HT-29 (cell line): Measurements from ENCODE around the gene PTPRN2. TPM values are rescaled to one million over a fixed set of nuclear protein-coding genes. Genes with fewer than 3 reads are reported as not detected.
"Not testable (repeated sequence)": the region's sequence is repeated elsewhere in the genome, so short reads cannot be mapped to it uniquely, and the experiment has no call there.

ENCODE experiments used
- DNase-seq: peaks from one replicate; pipeline ENCODE4 v3.0.0-alpha.2; 2015; ENCODE audit warnings: low spot score
- total RNA-seq: library from RNA; depleted of rRNA; stranded (reverse); fragments of >200 nt; shearing (Covaris generic); gene quantifications from 2 replicates; pipeline ENCODE4 v1.2.3, GENCODE V29; 2014

PTPRN2 gene
- total RNA-seq, 1 experiment from 2014 or later = 1.7 TPM

DNA sequence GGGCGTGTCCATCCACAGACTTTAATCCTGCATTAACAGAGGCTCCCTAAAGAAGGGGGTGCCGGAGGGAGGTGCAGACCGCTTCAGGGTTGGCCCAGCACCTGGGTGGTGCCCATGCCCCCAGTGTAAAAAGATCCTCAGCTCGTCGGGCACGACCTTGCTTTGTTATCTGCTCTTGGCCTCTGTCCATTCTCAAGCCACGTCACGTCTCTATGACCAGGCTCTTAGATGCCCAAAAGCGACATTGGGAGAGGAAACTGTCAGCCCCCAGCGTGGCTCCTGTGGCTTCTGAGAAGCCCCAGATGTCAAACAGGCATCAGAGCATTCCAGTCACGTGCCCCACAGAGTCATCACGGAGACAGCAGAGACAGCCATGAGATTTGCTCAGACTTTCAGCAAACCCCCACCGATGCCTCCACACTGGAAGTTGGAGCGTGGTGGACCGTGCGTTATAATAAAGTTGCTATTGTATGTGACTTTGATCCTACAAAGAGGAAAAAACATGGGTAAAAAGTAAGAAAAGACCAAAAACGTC lies 55.5 kb downstream of the PTPRN2 start:
- DNase-seq = no peak

DNA sequence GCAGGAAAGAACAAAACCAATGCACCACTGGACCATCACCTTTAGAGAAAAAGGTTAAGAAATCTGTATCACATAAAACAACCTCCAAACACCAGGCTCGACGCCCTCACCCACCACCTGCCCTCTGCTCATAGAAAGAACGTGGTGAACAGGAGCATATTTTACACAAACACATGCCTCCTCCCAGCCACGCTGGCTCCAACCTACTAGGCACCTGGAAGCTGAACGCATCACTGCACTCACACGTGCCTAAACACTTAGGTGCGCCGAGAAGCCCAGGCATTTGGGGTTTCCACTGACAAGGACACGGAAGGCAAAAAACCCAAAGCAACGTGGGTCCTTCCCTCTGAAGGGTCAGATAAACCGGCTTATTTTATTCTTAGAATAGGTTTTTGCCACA lies 56.0 kb downstream of the PTPRN2 start:
- no peak for DNase-seq

DNA sequence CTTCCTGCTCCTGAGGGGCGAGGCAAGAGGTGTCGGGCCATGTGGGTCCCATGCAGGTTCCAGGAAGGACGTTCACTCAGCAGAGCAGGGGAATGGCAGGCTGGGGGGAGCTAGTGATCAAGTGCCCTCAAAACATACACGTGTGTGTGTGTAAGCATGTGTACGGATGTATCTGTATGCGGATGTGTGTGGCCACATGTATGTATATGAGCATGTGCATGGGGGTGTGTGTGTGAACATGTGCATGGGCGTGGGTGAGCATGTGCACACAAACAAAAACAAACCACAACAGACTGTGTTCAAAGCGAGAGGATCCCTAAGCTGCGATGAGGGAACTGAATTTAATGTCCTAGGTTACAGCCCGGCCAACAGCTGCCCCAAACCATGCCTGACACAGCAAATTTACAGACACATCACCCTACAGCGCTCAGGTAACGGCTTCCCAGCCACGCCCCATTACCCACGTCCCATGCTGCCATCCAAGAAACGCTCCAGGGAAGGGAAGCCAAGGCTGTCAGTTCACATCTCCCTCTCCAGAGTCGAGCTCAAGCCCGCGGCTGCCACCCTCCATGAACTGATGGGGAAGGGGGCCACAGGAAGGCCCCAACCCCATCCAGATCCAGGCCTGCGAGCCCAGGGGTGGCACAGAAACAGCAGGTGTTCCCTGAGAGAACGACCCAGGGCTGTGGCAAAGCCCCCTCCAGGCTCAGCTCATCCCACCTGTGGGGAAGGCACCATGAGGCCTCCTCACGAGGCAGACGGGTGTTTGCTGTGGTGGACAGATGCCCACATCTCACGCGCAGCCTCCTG lies 56.6 kb downstream of the PTPRN2 start:
- DNase-seq = no peak

DNA sequence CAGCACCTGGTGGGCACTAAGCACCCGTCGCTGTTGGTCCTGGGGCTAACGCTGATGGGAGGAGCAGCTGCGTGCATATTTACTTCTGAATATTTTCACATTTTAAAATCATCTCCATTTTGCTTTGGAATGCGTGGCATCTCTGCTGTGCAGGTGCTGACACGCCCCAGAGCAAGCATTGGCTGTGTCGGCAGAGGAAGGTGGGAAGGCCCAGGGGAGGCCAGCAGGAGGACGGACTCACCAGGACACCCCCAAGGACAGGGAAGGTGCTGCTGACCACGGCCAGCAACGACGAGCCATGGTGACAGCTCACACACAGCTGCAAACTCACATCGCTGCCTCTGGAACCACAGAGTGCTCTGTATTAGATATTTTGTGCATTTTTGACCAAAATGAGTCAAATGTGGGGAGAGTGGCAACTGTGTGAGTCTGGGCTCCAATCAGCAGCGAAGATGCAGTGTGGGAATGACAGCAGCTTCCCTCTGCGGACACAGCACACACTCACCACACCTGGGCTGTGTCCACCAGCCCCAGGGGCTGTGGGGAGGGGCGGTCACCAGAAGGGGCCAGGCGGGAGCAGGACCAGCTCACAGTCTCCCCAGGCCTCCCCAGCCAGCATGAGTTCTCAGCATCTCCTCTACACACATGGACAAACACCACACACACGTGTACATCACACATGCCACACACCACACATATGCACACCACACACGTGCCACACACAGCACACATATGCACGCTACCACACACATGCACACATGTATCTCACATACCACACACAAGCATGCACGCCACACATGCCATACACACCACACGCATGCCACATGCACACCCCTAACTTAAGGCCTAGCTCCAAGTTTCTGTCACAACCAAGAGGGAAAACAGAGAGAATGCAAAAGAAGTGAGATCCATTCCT lies 58.2 kb downstream of the PTPRN2 start:
- DNase-seq = no peak

DNA sequence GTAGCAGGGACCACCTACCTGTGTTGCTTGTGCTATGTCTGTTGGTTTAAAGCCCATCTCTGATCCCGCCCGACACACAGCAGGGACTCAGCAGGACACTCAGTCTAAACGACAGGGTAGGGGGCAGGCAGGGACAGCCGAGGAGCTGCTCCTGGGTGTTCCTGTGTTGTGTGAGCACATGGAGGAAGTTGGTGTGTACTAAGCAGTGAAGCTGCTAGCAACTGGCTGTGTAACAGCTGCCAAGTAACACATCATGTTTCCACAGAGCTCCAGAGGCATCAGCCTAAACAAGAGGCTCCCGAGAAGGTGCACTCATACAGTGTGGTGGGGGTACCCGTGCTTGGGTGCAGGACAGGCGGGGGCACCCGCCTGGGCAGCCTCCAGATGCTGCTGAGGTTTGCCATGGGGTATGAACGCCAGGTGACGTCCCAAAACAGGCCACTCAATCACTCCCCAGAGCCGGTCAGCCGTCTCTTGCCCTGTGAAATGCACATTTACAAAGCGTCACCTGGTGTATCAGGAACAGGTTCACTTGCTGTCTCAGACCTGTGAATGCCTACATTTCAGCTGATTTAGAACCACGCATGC lies 59.6 kb downstream of the PTPRN2 start:
- DNase-seq = no peak

DNA sequence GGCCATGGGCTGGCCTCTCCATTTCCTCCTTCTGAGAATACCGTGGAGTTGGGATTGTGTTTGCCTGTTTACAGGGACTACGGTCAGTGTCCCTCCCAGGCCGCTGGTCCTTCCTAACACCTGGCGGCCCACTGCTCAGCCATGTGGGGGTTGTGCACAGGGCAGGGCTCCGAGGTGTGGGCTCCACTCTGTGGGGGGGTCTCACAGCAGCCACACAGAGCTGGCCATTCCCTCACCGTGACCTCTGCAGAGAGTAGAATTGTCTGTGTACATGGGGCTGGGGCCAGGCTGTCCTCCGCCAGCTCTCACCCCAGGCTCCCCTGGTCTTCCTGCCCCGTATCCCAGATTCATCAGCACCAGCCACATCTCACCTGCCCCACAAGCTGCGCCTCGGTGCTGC lies 60.1 kb downstream of the PTPRN2 start:
- DNase-seq = no peak

DNA sequence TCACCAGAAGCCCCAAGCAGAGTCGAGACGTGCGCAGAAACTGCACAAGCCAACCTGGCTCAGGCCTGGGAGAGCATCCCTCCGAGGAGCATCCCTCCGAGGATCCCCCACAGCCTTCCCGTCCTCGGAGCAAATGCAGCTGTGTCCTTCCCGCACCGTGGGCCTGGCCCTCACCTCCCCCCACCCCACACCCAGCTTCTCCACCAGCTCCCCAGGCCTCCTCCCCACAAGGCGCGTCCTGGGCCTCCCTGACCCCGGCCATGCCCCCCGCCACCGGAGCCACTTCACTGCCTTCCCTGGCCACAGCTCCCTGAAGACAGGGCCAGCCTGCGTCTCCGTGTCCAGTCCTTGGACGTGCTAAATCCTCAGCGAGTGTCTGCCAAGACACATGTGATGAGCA lies 60.6 kb downstream of the PTPRN2 start:
- no peak for DNase-seq

DNA sequence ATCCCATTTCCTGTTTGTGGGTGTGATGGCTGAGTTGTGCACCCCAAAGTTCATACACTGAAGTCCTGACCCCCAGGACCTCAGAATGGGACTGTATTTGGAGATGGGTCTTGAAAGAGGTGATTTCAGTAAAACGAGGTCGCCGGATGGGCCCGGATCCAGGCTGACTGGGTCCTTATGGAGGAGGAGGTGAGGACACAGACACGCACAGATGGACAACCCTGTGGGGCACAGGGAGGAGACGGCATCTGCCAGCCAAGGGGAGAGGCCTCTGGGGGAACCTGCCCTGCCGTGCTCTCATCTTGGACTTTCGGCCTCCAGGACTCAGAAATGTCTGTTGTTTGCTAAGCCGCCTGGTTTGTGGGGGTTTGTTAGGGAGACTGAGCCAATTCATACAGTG lies 61.1 kb downstream of the PTPRN2 start:
- no peak for DNase-seq

DNA sequence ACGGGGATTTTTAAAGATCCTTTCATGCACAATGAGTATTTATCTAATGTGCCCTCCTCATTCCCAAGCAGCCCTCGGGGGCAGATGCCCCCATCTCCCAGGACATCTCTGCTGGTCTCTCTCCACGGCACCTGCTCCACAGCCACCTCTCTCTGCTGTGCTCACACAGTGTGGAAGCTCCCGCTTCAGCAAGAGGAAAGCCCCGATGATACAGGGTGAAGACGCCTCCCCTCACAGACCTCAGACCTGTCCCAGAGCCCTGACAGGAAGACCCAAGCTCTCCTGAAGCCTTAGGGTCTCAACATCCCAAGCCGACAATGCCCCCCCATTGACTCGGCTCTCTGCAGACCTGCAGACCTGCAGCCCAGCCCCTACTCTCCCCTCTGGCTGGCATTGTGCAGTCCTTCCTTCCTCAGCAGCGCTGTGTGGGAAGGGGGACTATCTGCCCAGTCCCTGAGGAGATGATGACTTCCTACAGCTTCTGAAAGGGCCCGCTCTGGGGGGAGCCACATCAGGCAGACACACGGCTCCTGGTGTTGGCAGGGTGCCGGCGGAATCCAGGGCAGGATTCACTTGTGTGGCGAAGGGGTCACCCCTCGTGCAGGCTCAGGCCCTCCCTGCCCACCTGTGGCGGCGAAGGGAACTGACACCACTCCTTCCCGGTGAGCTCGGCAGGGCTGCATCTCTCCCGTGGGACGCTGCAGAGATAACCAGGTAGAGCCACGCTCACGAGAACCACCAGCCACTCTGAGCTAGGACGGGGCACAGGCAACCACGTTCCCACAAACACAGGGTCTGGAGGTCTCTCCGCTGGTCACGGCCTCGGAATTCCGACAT lies 61.8 kb downstream of the PTPRN2 start:
- DNase-seq = no peak

DNA sequence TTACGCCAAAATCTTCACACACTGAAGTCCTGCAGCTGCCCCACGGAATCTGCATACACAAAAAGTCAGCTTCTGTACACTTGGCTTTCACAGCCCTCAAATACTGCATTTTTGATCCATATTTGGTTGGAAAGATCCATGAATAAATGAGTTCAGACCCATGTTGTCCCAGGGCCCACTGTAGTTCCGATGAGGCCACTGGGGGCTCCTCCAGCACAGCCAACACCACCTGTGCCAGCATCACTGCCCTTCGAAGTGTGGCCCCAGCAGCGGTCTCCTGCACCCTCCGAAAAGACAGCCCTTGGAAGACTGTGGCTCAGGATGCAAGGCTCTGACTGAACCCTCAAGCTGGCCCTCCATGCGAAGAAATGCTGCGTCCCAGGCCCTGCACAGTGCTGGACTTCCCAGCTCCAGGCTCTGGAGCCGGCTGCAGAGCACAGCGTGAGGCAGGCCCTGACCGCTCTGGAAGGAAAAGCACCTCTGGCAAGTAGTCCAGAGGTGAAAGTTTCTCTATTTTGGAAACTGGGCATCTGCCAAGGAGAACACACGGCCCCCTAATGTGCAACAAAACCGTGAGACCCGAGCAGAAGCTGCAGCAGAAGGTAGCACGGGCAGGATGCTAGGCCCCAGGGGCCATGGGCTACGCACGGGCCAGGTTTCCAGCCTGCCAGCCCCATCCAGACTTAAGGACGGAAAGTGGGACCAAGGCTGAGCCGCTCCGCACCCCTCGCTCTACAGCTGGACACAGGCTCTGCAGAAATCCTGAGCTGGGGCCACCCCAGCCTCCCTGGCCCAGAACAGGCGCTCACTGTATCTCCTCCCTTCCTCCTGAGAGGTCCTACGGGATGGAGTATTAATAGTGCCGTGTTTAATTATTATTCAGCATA lies 62.6 kb downstream of the PTPRN2 start:
- no peak for DNase-seq

DNA sequence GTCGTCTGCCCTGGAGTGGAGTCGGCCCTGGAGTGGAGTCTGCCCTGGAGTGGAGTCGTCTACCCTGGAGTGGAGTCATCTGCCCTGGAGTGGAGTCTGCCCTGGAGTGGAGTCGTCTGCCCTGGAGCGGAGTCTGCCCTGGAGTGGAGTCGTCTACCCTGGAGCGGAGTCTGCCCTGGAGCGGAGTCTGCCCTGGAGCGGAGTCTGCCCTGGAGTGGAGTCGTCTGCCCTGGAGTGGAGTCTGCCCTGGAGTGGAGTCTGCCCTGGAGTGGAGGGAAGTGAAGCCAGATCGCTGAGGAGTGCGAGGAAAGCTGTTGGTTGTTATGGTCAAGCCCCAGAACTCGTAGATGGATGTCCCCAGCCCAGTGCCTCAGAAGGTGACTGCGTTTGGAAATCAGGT lies 63.3 kb downstream of the PTPRN2 start:
- peak; percentile 11 for DNase-seq

DNA sequence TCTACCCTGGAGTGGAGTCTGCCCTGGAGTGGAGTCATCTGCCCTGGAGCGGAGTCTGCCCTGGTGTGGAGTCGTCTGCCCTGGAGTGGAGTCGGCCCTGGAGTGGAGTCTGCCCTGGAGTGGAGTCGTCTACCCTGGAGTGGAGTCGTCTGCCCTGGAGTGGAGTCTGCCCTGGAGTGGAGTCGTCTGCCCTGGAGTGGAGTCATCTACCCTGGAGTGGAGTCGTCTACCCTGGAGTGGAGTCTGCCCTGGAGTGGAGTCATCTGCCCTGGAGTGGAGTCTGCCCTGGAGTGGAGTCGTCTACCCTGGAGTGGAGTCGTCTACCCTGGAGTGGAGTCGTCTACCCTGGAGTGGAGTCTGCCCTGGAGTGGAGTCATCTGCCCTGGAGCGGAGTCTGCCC lies 63.7 kb downstream of the PTPRN2 start:
- DNase-seq = not testable (repeated sequence)

DNA sequence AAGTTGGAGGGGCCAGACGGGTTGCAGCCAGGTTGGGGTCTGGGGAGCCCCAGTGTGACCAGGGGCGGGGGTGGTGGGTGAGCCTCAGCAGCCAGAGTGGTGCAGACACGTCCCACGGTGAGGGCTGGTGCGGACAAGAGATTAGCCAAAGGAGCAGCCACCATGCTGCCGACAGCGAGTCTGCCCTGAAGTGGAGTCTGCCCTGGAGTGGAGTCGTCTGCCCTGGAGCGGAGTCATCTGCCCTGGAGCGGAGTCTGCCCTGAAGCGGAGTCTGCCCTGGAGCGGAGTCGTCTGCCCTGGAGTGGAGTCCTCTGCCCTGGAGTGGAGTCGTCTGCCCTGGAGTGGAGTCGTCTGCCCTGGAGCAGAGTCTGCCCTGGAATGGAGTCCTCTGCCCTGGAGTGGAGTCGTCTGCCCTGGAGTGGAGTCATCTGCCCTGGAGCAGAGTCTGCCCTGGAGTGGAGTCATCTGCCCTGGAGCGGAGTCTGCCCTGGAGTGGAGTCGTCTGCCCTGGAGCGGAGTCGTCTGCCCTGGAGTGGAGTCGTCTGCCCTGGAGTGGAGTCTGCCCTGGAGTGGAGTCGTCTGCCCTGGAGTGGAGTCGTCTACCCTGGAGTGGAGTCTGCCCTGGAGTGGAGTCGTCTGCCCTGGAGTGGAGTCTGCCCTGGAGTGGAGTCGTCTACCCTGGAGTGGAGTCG lies 64.3 kb downstream of the PTPRN2 start:
- not testable (repeated sequence) for DNase-seq

DNA sequence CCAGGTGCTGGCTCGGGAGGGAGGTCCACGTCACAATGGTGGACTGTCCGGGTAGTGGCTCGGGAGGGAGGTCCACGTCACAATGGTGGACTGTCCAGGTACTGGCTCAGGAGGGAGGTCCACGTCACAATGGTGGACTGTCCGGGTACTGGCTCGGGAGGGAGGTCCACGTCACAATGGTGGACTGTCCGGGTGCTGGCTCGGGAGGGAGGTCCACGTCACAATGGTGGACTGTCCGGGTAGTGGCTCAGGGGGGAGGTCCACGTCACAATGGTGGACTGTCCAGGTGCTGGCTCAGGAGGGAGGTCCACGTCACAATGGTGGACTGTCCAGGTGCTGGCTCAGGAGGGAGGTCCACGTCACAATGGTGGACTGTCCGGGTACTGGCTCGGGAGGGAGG lies 65.8 kb downstream of the PTPRN2 start:
- DNase-seq = not testable (repeated sequence)

DNA sequence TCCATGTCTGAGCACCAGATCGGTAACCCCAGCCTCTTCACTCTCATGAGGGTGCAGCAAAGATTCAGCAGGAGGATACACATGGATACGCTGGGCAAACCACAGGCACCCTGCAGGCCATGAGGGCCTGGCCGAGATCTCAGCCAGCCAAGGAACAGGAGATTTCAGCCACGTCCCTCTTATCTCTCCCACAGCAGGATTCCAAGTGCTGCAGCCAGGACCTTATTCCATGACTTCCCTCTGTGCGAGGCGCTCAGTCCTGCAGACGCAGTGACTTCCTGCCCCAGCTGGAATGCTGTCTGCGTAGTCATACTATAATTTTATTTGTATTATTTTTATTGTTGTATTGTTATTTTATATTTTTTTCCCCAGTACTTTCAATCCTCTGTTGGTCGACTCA lies 66.8 kb downstream of the PTPRN2 start:
- no peak for DNase-seq

DNA sequence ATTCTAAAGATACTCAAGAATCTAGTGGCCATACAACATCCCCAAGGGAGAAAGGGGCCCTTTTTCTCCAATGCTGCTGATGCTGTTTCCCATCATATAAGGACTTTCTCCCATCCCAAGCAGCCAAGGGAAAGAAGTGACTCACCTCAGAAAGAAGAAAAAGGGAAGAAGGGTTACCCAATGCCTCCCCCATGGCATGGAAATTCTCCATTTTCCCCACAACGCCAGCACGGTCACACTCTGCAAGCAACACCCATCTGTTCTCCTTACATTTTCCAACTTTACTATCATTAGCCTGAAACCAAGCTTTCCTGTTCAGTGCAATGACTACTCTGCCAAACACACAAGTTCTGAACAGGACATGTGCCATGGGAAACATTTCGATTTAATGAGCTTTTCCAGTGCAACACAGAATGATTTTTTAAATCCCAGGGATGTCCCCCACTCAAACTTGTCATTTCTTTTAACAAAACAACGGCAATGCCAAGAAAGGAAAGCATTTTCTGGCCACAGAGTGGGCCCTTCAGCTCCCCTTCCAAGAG lies 67.9 kb downstream of the PTPRN2 start:
- no peak for DNase-seq

DNA sequence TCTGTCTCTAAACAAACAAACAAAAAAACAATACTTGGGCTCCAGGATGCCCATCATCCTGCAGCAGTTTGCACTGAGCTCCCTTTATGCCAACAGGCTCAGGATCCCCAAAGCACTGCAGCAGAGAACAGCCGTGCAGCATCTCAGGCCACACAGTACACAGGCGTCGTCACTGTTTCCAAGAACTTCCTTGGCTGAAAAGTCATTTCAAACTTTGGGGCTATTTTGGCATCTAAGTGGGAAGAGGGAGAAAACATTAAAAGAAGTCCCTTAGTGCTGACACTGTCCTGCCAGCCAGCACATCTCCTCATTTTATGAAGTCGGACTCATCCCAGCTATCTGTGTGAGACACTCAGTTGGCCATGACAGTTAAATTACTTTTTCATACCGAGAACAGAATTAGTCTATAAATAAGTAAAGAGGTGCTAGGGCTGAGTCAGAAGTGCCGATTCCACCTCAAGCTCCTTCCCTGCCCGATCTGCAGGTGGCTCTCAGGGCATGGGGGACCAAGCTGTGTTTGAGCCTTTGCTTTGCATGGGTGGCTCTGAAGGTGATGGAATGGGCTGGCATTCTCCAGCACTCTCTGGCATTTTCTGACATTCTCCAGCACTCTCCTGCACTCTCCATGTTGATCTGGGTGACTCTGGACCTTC lies 68.5 kb downstream of the PTPRN2 start:
- DNase-seq = no peak

DNA sequence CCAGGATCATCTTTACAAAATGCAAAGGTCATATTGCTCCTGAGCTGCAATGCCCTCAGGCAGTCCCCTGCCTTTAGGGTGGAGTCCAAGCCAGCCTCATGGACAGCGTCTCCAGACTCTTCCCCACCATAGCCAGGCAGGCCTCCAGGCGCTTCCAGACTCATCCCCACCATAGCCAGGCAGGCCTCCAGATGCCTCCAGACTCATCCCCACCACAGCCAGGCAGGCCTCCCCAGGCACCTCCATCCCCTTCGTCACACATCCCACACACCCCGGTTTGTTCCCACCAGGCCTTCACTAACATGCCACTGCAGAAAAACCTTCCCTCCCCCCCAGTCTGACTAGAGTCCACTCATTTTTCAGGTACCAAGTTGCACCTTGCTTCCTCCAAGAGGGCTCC lies 70.1 kb downstream of the PTPRN2 start:
- DNase-seq = no peak

DNA sequence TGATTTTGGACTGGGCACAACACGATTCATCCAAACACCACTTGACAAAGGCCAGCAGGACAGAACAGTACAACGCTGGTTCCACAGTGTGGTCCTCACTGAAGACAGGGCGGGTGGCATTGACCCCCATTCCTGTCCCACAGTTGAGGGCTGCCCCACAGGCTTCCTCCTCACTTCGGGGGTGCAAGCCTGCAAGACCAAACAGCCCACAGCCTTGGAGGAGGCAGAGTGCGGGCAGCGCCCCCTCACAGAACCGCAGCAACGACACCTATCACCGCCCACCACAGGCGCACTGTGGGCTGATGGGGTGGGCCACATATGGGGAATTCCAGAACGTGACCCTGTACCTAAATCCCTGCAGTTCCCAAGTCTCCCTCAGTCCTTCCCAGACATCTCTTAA lies 70.6 kb downstream of the PTPRN2 start:
- no peak for DNase-seq
